GM19328 (cell line): ENCODE data around the gene LRRK2.

Experiments used
- ATAC-seq: cut with Tn5 transposase; IDR thresholded peaks from one replicate; pipeline ENCODE4 v1.9.1; 2021; ENCODE audit warnings: mild to moderate bottlenecking, moderate library complexity; ENCODE audit not compliant: unreplicated experiment

Gene LRRK2

DNA sequence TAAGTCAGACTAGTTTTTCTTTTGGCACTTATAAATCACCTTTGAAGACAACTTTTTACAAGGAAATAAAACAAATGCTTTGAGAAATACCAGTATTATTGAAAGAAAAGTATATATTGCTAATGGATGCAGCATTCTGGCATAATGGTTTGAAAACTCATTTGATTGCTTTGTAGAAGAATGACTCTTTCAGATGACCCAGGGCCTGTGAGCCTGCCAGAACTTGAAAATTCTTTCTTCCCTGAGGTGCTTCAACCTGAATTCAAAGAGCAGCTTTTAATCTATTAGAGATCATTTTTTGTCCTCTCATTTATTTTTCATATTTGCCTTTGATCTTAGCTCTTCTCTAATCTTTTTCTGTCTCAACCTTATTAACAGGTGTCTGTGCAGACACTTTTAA lies 87.4 kb downstream of the LRRK2 start:
- ATAC-seq = no peak

- no peak for ATAC-seq
Observed at GRCh38 chr12:40312982-40313576, 88.3 kb downstream of the LRRK2 start.

- no peak for ATAC-seq
Observed at GRCh38 chr12:40313928-40314327, 89.1 kb downstream of the LRRK2 start.

- no peak for ATAC-seq
Observed at GRCh38 chr12:40314927-40315326, 90.1 kb downstream of the LRRK2 start.

DNA sequence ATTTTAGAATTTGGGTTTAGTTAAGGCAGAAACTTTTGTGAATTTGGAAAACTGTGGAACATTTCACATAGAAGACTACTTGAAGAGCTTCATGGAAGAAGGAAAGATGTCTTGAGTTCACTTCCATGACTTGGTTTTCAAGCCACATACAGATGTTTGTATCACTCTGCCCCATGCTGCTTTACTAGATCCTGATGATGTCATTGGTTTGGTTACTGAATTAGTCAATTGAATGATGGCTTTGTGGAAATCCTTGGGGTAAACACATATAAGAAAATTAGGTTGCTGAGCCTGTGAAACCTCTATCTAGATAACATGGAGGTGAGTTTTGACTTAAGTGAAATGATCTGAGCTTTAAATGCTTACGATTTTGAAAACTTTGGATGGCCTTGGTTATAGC lies 90.6 kb downstream of the LRRK2 start:
- ATAC-seq = no peak

DNA sequence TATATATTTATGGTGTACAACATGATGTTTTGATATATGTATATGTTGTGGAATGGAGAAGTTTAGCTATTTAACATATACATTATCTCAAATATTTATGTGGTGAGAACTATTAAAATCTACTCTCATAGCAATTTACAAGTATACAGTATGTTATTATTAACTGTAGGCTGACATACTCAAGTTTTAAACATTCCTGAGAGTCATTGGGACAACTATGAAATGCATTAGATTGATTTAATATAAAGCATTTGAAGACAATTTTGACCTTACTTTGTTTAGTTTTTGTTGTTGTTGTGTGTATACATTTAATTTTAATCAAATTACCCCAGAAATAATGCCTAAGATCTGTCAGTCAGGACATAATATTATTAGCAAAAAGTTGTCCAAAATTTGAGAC lies 99.5 kb downstream of the LRRK2 start:
- ATAC-seq = no peak

GRCh38 chr12:40325349-40325960 lies 100.7 kb downstream of the LRRK2 start:
- ATAC-seq = peak; percentile 96

- no peak for ATAC-seq
Observed at GRCh38 chr12:40327535-40327934, 102.7 kb downstream of the LRRK2 start.

- ATAC-seq = no peak
Observed at GRCh38 chr12:40330180-40330579, 105.4 kb downstream of the LRRK2 start.

GRCh38 chr12:40331886-40332285 lies 107.1 kb downstream of the LRRK2 start:
- no peak for ATAC-seq

DNA sequence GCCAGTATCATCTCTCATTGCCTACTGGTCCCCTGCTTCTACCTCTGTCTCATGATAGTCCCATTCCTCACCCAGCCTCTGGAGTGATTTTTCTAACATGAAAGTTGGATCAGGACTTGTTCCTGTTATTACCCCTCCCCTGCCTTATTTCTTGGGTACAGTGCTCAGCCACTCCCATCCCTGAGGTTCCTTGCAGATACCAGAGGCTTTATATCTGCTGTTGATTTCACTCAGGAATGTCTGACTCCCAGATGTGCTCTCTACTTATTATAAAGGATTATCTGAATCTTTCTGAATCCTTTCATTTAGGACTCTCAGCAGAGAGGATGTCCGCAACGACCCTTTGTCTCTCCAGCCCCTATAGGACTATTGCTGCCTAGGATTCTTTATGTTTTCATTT lies 111.2 kb downstream of the LRRK2 start:
- no peak for ATAC-seq

- no peak for ATAC-seq
Observed at GRCh38 chr12:40336573-40337199, 111.9 kb downstream of the LRRK2 start.

GRCh38 chr12:40338071-40338470 lies 113.3 kb downstream of the LRRK2 start:
- no peak for ATAC-seq

DNA sequence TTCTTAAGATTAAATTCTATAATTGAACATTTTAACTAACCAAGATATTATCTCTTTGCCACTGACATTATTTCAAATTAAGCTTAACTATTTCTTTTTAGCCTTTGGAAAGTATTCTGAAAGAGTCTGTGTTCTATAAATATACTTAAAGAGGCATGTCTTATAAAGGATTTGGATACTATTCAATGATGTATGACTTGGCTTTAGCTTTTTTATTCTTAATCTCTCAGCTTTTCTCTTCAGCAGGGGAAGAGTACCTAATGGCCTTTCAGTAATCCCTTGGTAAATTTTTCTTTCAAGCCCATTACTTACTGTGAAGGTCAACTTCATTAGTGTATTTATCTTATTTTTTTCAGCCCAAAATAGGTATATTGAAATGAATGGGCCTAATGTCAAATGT lies 113.8 kb downstream of the LRRK2 start:
- no peak for ATAC-seq

DNA sequence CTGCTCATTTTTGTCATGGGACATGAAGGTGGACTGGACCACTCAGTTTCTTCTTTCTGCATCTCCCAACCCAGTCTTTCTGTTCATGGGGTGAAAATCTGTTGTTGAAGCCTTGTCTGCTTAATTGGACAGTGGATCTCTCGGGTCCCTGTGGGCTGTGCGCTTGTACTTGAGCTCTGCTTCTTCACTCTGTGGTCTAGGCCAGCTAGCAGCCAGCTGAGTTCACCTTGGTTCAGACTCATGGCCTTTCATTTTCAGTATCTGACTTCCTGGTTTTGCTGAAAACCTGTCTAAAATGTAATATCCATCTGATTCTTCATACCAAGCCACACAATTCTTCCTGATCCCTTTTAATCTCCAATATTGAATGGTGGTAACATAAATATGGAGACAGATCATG lies 117.2 kb downstream of the LRRK2 start:
- peak; percentile 83 for ATAC-seq

- no peak for ATAC-seq
Observed at GRCh38 chr12:40343124-40343523, 118.3 kb downstream of the LRRK2 start.

GRCh38 chr12:40344312-40344711 lies 119.5 kb downstream of the LRRK2 start:
- ATAC-seq = no peak

- ATAC-seq = no peak
Observed at GRCh38 chr12:40351976-40352375, 127.2 kb downstream of the LRRK2 start.

DNA sequence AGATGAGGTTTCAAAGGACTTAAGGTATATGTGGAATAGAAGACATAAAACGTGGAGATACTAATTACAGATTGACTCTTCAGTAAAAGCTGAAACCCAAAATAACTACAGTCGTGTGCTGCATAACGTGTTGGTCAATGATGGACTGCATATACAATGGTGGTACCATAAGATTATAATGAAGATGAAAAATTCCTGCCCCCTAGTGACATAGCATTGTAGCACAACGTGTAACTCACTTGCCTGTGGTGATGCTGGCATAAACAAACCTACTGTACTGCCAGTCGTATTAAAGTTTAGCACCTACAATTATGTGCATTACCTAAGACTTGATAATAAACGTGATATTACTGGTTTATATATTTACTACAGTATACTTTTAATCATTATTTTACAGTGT lies 150.3 kb downstream of the LRRK2 start:
- no peak for ATAC-seq

GRCh38 chr12:40376533-40377267 lies 151.9 kb downstream of the LRRK2 start:
- ATAC-seq = no peak

DNA sequence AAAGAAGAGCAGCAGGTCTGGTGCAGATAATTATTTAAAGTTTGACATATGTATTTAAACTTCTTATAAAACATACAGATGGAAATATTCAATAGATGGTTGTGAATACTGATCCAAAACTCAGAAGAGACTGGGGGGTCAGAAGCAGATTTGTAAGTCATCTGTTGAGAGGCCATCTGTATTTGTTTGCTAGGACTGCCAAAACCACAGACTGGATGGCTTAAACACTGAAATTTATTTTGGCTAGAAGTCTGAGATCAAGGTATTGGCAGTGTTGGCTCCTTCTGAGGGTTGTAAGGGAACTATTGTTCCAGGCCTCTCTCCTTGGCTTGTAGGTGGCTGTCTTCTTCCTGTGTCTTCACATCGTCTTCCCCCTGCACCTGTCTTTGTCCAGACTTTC lies 153.9 kb downstream of the LRRK2 start:
- ATAC-seq = no peak

- no peak for ATAC-seq
Observed at GRCh38 chr12:40382217-40382616, 157.4 kb downstream of the LRRK2 start.
